Omental fat pad (tissue), 4 donors: ENCODE data around the gene INTS3. TPM values are rescaled to one million over a fixed set of nuclear protein-coding genes. Genes with fewer than 3 reads are reported as not detected.

Experiments
- ATAC-seq: fragments of 150-250 bp; one replicate; pipeline ENCODE4 v1.9.1; 2016; ENCODE audit warnings: mild to moderate bottlenecking, moderate library complexity; ENCODE audit not compliant: low FRiP score
- DNase-seq: peaks from one replicate; pipeline ENCODE4 v3.0.0-alpha.2; 2019; ENCODE audit warnings: low spot score
- total RNA-seq, 4 donors: library from RNA; depleted of rRNA; stranded (reverse); fragments of >200 nt; gene quantifications; one replicate each; pipeline ENCODE4 v1.1.0, GENCODE V29; 2016
- TF ChIP-seq, protein P1 (sequence below), 3 donors: fragments of 450-650 bp; IDR thresholded peaks; one replicate each; pipeline ENCODE4 v1.5.1; 2016 to 2017; ENCODE audit warnings: antibody characterized with exemption in 3 of 3, mild to moderate bottlenecking in 3 of 3, moderate library complexity in 2 of 3

Gene INTS3
- total RNA-seq, 4 donors from 2014 or later = 28.6 to 65.3 (median 34.8) TPM

DNA sequence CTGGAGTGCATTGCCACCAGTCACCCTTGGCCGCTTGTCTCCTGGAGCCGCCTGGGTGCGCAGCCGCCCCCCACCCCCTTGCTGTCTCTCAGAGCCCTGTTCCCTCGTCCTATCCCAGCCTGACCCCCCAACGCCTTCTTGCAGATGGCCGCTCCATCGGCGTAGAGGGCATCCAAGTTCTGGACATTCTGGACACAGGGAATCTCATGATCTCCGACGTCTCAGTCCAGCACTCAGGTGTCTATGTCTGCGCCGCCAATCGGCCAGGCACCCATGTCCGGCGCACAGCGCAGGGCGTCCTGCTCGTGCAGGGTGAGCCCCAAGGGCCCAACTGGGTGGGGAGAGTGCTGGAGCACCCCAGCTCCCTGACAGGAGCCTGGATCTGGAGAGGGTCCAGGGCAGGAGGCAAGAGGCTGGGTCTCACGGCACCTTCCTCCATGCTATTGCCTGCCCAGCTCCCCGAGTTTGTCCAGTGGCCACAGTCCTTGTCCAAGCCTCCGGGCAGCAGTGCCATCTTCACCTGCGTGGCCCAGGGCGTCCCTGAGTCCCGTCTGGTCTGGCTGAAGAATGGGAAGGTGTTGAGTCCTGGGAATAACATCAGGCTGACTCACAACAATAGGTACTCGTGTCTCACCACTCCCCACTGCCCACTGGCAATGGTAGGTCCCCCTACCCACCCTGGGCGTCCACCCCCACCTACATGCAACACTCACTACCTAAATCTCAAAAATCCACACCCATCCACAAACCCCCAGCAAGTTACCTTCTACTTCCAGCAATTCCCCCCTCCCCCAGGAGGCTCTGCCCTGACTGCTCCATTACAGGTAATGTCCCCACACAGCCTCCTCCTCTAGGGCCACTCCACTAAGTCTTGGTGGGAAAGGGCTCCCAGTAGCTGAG lies 72.0 kb downstream of the INTS3 start:
- ATAC-seq (no peak), DNase-seq (no peak)
- TF ChIP-seq, protein P1, sequence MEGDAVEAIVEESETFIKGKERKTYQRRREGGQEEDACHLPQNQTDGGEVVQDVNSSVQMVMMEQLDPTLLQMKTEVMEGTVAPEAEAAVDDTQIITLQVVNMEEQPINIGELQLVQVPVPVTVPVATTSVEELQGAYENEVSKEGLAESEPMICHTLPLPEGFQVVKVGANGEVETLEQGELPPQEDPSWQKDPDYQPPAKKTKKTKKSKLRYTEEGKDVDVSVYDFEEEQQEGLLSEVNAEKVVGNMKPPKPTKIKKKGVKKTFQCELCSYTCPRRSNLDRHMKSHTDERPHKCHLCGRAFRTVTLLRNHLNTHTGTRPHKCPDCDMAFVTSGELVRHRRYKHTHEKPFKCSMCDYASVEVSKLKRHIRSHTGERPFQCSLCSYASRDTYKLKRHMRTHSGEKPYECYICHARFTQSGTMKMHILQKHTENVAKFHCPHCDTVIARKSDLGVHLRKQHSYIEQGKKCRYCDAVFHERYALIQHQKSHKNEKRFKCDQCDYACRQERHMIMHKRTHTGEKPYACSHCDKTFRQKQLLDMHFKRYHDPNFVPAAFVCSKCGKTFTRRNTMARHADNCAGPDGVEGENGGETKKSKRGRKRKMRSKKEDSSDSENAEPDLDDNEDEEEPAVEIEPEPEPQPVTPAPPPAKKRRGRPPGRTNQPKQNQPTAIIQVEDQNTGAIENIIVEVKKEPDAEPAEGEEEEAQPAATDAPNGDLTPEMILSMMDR (IDR thresholded peaks at IDR 0.05) = no peak

DNA sequence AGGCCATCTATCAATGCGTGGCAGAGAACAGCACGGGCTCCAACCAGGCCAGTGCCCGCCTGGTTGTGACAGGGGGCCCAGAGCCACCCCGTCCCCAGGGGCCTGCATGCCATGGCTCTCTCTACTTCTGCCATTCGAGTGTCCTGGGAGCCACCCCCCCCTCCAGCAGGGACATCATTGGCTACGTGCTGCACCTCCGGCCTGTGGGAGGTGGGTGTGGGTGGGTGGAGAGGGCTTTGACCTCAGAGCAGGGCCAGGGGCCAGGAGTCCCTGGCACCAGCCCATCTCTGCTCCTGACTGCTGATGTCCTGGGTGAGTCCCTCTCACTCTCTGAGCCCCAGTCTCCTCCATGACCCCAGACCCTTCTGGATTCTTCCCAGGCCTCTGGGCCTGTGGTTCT lies 72.7 kb downstream of the INTS3 start:
- ATAC-seq = no peak
- TF ChIP-seq, protein P1 (IDR thresholded peaks at IDR 0.05) = no peak
- no peak for DNase-seq

DNA sequence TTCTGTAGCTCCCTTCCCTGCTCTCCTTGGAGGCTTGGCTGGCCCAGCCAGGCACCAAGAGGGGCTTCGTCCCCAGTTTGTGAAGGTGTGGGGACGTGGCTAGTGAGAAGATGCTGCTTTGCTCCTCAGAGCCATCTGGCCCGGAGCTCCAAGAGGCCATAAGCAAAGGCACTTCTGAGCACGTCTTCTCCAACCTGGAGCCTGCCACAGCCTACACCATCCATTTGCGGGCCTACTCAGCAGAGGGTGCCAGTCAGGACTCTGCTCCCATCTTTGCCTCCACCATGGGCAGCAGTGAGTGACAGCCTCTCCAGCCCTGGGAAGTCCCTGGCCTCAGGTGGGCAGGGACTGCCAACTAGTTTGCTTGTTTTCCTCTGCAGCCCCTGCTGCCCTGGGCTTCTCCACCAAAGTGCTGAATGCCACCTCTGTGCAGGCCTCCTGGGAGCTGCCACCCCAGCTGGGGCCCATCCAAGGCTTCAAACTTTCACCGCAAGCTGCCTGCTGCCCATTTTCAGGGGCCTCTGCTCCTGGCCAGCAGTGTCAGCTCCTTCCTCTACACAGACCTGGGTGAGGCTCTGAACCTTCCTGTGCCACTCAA lies 73.3 kb downstream of the INTS3 start:
- DNase-seq (no peak), ATAC-seq (no peak)

DNA sequence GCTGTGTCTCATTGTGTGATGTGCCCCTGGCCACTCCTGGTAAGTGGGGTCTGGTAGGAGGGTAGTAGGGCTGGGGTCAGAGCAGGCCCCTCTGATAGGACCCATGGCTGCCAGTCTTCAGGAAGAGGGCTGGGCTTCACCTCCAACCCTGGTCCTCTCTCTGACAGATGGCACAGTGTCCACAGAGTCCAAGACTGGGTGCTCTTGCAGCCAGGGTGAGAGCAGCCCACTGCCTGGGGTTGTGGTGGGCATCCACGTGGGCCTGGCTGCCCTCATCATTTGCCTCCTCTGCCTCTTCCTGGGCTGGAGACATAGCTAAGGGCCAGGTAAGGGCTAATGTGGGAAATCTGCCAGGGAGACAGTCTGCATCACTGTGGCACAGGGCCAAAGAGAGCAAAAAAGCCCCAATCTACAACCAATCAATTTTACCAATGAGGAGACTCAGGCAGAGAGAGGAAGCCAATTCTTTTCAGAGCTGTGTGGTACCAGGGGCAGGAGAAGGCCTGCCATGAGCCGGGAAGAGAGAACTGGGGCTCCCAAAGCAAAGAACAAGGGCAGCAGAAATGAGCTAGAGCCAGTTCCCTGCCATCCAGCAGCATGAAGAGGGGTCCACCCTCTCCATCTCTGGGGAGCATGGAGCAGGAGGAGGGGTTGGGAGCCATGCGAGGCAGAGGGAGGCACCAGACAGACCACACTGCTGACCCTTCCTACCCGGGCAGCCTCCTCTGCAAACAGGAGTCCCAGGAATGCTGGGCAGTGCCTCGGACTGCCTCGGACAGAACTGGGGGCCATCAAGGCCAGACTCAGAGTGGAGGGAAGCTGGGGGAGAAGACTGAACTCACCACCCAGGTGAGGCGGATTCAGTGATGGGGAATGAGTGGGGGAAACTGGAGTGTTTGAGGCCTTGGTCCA lies 74.2 kb downstream of the INTS3 start:
- ATAC-seq (no peak), DNase-seq (no peak)
- TF ChIP-seq, protein P1 (IDR thresholded peaks at IDR 0.05) = no peak

More for the DNA sequence above, 73.3 kb downstream of the INTS3 start:
- TF ChIP-seq, protein P1 (IDR thresholded peaks at IDR 0.05) = no peak

DNA sequence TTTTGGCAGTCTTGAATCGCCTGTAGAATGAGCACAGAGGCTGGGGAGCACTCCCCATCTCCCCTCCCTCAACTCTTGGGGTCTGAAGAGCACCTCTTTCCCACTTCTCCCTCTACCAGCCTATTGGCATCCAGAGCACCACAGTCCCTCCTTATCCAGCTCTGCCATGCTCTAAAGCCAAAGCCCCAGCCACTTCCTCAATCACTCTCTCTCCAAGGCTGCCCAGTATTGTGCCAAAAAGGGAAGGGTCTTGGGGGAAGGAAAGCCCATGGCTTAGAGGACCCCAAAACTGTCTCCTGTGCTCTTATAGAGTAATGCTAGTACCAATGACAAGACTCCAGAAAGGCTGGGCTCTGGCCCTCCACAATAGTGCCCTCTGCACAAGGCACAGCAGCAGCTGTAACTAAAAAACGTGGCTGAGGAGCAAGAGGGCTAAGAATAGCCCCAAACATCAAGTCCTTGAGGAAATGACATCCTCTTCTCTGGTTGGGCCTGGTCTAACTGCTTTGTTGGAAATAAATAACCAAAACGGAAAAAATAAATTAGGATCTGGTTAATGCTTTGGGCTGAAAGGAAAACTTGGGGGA lies 75.7 kb downstream of the INTS3 start:
- DNase-seq (no peak), ATAC-seq (no peak)
- TF ChIP-seq, protein P1 (IDR thresholded peaks at IDR 0.05) = no peak

DNA sequence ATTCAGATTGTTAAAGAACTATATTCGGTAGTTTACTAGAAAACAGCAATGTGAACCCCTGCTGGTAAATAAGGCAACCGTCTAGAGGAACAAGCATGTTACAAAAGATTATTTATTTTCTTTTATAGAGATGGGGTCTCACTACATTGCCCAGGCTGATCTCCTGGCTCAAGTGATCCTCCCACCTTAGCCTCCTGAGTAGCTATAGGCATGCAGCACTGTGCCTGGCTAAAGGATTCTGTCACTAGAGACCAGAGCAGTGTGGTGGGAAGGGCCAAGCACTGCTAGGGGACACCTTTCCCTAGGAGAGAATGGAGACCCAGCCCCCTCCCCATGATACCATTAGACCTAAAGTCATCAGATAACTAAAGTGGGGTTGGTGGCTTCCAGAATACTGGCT lies 76.3 kb downstream of the INTS3 start:
- DNase-seq = no peak
- TF ChIP-seq, protein P1 (IDR thresholded peaks at IDR 0.05) = no peak
- ATAC-seq = no peak
